HEK293T (cell line): ENCODE measurements around the gene ATIC.

ENCODE experiments used
- CTCF ChIA-PET: fragments of 350-600 bp; formaldehyde crosslinking; extraction: SDS; loops from one replicate; lab custom pipeline; 2021; ENCODE audit warnings: antibody characterized with exemption, inconsistent platforms; lab: Yijun Ruan, JAX
- POLR2A ChIA-PET: fragments of 350-600 bp; formaldehyde crosslinking; extraction: SDS; loops from one replicate; lab custom pipeline; 2020; ENCODE audit warnings: antibody characterized with exemption, inconsistent platforms; lab: Yijun Ruan, JAX
- DNase-seq: peaks from one replicate; pipeline ENCODE4 v3.0.0; 2012; ENCODE audit warnings: mixed read lengths; ENCODE audit errors: extremely low spot score
- ARNT ChIP-seq: fragments of 450-650 bp; IDR thresholded peaks from 2 replicates; pipeline ENCODE4 v1.6.1; 2017; ENCODE audit warnings: mild to moderate bottlenecking
- BHLHE40 ChIP-seq: fragments of 450-650 bp; IDR thresholded peaks from 2 replicates; pipeline ENCODE4 v1.6.1; 2016; ENCODE audit warnings: mild to moderate bottlenecking, moderate library complexity, borderline replicate concordance
- CTBP1 ChIP-seq: fragments of 450-650 bp; IDR thresholded peaks from 2 replicates; pipeline ENCODE4 v1.6.1; 2016; ENCODE audit warnings: borderline replicate concordance
- ELF4 ChIP-seq: fragments of 450-650 bp; IDR thresholded peaks from 2 replicates; pipeline ENCODE4 v1.6.1; 2017; ENCODE audit warnings: antibody characterized with exemption
- FOXA1 ChIP-seq: fragments of 450-650 bp; IDR thresholded peaks from 2 replicates; pipeline ENCODE4 v1.6.1; 2016; ENCODE audit warnings: mild to moderate bottlenecking
- FOXK2 ChIP-seq: fragments of 450-650 bp; IDR thresholded peaks from 2 replicates; pipeline ENCODE4 v1.6.1; 2016; ENCODE audit warnings: mild to moderate bottlenecking
- FOXM1 ChIP-seq: fragments of 450-650 bp; IDR thresholded peaks from 2 replicates; pipeline ENCODE4 v1.6.1; 2017; ENCODE audit warnings: mild to moderate bottlenecking, borderline replicate concordance
- HDGF ChIP-seq: fragments of 450-650 bp; IDR thresholded peaks from 2 replicates; pipeline ENCODE4 v1.6.1; 2017; ENCODE audit warnings: antibody characterized with exemption, borderline replicate concordance
- L3MBTL2 ChIP-seq: fragments of 450-650 bp; conservative IDR thresholded peaks from 2 replicates; pipeline ENCODE4 v1.6.1; 2016; ENCODE audit warnings: mild to moderate bottlenecking
- LEF1 ChIP-seq: fragments of 450-650 bp; IDR thresholded peaks from 2 replicates; pipeline ENCODE4 v1.6.1; 2017; ENCODE audit warnings: mild to moderate bottlenecking, borderline replicate concordance
- NFRKB ChIP-seq: fragments of 450-650 bp; IDR thresholded peaks from 2 replicates; pipeline ENCODE4 v1.6.1; 2016; ENCODE audit warnings: mild to moderate bottlenecking, moderate library complexity
- PKNOX1 ChIP-seq: fragments of 450-650 bp; IDR thresholded peaks from 2 replicates; pipeline ENCODE4 v1.6.1; 2016
- SP1 ChIP-seq: fragments of 450-650 bp; IDR thresholded peaks from 2 replicates; pipeline ENCODE4 v1.6.1; 2017
- SUZ12 ChIP-seq: fragments of 450-650 bp; IDR thresholded peaks from 2 replicates; pipeline ENCODE4 v1.6.1; 2016; ENCODE audit warnings: mild to moderate bottlenecking
- TARDBP ChIP-seq: fragments of 450-650 bp; IDR thresholded peaks from 2 replicates; pipeline ENCODE4 v1.6.1; 2016
- ZNF384 ChIP-seq: fragments of 450-650 bp; IDR thresholded peaks from 2 replicates; pipeline ENCODE4 v1.6.1; 2016

The ATIC gene

DNA sequence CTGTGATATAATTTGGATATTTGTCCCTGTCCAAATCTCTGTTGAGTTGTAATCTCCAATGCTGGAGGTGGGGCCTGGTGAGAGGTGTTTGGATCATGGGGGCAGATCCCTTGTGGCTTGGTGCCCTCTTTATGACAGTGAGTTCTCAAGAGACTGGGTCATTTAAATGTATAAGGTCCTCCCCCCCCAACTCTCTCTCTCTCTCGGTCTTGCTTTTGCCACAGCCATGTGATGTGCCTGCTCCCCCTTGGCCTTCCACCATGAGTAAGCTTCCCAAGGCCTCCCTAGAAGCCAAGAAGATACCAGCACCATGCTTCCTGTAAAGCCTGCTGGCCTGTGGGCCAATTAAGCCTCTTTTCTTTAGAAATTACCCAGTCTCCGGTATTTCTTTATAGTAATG, 65.4 kb downstream of the ATIC start:
- TF ChIP-seq HDGF (no peak), ELF4 (no peak)
- CTCF ChIA-PET = no interaction called here
- DNase-seq = no peak
- POLR2A ChIA-PET = no interaction called here

DNA sequence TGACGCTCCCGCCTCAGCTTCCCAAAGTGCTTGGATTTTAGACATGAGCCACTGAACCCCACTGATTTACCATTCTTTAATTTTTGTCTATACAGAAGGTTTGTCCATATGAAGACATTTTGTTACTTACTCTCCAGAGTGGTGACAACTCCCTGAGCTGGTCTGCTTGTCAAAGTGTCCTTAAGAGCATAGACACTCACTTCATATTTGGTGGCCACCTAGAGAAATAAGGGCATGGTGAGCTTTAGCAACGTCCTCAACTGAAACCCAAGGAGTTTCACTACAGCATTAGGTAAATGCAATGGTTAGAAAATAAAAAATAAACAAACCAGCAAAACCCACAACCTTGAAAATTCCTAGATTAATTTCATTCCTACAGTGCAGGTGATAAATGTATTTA, 66.2 kb downstream of the ATIC start:
- TF ChIP-seq LEF1 (no peak), ZNF384 (no peak), FOXK2 (no peak), PKNOX1 (no peak), BHLHE40 (no peak), CTBP1 (no peak), SUZ12 (no peak), ARNT (no peak)
- no peak for DNase-seq
- ChIA-PET POLR2A (no interaction called here), CTCF (interaction anchor here (0.6 kb wide), 1 partner anchor 779 kb away, joined by 3 read pairs; no protein-coding TSS in a partner anchor)

DNA sequence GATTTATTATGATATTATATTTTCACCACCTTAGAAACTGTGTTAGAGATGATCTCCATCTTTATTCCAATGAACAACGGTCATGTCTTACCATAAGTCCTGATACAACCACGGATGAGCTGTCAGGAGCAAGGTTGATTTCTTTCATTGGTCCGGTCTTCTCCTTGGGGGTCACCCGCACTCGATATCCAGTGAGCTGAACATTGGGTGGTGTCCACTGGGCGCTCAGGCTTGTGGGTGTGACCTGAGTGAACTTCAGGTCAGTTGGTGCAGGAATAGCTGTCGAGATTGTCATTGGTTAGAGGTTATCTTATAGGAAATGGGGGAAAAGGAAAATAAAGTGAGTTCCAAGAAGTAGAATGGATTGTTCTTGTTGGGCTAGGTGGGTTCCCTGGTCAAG, 67.2 kb downstream of the ATIC start:
- POLR2A ChIA-PET = no interaction called here
- CTCF ChIA-PET = no interaction called here
- TF ChIP-seq SUZ12 (no peak), HDGF (no peak), PKNOX1 (no peak), SP1 (no peak), FOXA1 (no peak), FOXK2 (no peak), L3MBTL2 (no peak), ELF4 (no peak)
- no peak for DNase-seq

- ChIA-PET POLR2A (no interaction called here), CTCF (no interaction called here)
- TF ChIP-seq FOXM1 (no peak), PKNOX1 (no peak), L3MBTL2 (no peak), SUZ12 (no peak), ELF4 (no peak), ZNF384 (no peak), NFRKB (no peak), ARNT (no peak), FOXK2 (no peak), BHLHE40 (no peak), CTBP1 (no peak), FOXA1 (no peak), HDGF (no peak), SP1 (no peak), TARDBP (no peak), LEF1 (no peak)
- DNase-seq = no peak
Measured at GRCh38 chr2:215379948-215380347, 68.1 kb downstream of the ATIC start.

DNA sequence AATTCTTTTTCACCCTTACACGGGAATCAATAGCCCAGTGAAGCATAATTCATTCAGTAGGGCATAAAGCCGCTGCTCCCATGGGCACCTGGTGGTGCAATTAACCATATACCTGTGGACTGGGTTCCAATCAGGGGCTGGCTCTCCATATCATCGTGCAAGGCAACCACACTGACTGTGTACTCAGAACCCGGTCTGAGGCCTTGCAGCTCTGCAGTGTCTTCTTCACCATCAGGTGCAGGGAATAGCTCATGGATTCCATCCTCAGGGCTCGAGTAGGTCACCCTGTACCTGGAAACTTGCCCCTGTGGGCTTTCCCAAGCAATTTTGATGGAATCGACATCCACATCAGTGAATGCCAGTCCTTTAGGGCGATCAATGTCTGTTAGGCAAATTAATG, 68.8 kb downstream of the ATIC start:
- DNase-seq = no peak
- CTCF ChIA-PET = no interaction called here
- POLR2A ChIA-PET = no interaction called here
- TF ChIP-seq TARDBP = no peak
- TF ChIP-seq HDGF = no peak
- TF ChIP-seq ELF4 = no peak

DNA sequence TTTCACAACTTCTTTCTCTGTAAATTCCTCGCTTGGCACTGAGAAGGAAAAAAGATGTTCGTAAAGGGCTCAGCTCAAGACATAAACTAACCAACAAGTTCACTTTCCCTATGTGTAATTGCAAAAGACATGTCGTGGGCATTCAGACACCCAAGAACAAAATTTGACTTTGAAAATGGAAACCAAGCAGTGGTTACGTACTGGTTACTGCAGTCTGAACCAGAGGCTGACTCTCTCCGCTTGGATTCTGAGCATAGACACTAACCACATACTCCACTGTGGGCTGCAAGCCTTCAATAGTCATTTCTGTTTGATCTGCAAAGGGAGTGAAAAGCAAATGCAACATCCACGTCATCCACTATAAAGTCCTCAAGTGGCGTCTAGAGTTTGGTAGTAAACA, 70.2 kb downstream of the ATIC start:
- ChIA-PET CTCF (no interaction called here), POLR2A (no interaction called here)
- no peak for TF ChIP-seq FOXA1
- TF ChIP-seq FOXM1 = no peak
- no peak for TF ChIP-seq CTBP1
- TF ChIP-seq ZNF384 = no peak
- TF ChIP-seq ELF4 = no peak
- TF ChIP-seq L3MBTL2 = no peak
- no peak for TF ChIP-seq HDGF
- no peak for TF ChIP-seq SP1
- TF ChIP-seq ARNT = no peak
- no peak for TF ChIP-seq LEF1
- TF ChIP-seq SUZ12 = no peak
- no peak for TF ChIP-seq FOXK2
- TF ChIP-seq BHLHE40 = no peak
- TF ChIP-seq NFRKB = no peak
- TF ChIP-seq TARDBP = no peak
- no peak for TF ChIP-seq PKNOX1
- no peak for DNase-seq

DNA sequence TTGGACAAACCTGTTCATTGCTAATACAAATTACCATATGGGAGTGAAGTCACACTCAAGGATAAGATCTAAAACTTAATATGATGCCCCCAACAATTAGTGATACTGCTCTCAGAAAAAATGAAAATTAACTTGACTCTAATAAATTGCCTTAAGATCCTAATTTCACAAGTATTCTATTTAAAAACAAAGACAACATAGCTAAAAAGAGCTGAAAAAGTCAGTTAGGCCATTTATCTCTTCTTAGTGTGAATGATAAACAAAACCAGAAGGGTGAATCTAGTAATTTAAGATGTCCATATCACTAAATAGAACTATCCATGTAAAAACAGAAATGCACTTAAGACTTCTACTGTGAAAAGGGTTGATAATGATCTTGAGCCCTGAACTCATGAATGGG, 70.6 kb downstream of the ATIC start:
- CTCF ChIA-PET = no interaction called here
- POLR2A ChIA-PET = no interaction called here
- no peak for DNase-seq
- no peak for TF ChIP-seq FOXM1
- no peak for TF ChIP-seq BHLHE40
- no peak for TF ChIP-seq TARDBP
- no peak for TF ChIP-seq NFRKB
- TF ChIP-seq SUZ12 = no peak
- no peak for TF ChIP-seq ZNF384
- no peak for TF ChIP-seq ELF4
- TF ChIP-seq CTBP1 = no peak
- TF ChIP-seq HDGF = no peak
- no peak for TF ChIP-seq L3MBTL2
- no peak for TF ChIP-seq FOXA1
- TF ChIP-seq ARNT = no peak
- no peak for TF ChIP-seq PKNOX1
- TF ChIP-seq FOXK2 = no peak
- TF ChIP-seq SP1 = no peak
- TF ChIP-seq LEF1 = no peak
